GM19099 (cell line): ENCODE data around the gene UCK2.

Source experiments
- POLR2A ChIP-seq: IDR thresholded peaks from 3 replicates; pipeline ENCODE4 v1.6.1; 2011; ENCODE audit warnings: low read depth; ENCODE audit not compliant: insufficient read length; ENCODE audit errors: extremely low read depth

The UCK2 gene

DNA sequence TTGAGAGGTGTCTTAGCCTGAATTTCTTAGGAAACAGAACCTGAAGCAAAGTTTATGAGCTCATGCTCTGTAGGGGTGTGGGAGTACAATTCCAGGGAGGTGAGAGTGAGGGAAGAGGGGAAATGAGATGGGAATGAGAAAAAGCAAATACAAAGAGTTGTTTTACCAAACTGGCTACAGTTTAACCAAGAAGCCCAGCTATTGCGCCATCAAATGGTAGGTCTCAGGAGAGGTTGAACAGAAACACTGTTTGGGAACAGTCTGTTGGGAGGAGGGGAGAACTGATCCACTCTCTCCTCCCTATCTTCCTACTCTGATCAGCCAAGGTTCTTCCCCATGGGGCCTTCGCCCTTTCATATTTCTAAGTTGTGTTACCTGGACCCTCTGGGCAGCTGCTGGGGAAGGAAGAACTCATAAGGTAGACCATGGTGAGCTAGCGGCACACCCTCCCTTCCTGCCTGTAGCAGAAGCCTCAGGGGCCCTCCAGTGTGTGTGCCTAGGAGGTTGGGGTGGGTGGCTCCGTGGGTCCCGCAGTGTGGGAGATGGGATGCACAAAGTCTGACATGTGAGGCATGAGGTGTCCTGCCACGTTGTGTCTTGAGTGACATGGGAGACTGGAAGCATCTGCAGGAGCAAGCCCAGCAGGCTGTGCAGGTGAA is 120.5 kb downstream of the UCK2 start:
- no peak for TF ChIP-seq POLR2A

DNA sequence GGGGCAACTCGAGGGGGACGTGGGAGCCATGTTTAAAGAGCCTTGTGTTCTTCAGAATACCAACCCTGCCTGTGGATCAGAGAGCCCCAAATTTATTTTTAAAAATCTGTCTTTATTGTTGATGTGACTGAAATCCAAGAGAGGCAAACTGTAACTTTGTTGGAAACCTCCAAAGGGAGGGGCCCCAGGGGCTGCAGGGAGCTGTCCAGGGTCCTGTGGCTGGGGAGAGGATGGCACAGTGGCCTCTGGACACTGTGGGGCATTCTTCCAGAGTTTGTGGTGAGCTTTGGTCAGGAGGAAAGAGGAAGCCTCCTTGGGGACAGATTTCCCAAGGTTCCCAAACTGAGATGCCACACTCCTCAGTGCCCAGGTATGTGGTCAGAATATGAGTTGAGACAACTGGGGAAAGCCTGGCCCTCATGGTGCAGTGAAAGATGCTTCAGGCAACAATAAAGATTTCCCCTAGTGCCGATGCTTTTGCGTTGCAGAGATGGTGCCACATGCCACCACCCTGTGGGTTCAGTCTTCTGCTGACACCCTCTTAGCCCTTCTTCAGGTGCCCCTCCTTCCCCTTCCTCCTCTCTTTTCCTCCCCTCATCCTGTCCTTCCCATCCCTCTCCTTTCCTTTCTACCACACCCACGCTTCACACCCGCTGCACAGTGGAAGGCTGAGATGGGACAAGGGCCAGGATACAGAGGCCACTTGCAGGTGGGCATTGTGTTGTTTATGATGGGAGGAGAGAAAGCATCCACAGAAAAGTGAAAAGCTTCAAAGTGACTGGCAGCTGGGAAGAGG is 122.1 kb downstream of the UCK2 start:
- no peak for TF ChIP-seq POLR2A

DNA sequence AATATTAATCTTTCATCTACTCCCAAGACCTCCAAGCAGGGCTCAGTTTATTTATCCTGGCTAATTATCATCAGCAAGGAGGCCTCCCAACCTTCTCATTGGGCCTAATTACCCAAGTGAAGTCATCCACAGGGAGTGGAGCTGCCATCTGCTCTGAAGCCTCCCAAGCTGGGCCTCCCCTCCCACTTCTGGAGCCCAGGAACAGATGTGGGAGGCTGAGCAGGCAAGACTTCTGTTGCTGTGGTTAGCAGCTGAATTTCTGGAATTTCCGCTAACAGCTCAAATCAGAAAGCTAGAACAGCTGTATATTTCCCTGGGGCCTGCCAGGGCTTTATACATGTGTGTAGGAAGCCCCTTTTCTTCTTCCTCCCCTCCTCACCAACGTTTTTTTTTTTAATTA is 127.5 kb downstream of the UCK2 start:
- TF ChIP-seq POLR2A = no peak

DNA sequence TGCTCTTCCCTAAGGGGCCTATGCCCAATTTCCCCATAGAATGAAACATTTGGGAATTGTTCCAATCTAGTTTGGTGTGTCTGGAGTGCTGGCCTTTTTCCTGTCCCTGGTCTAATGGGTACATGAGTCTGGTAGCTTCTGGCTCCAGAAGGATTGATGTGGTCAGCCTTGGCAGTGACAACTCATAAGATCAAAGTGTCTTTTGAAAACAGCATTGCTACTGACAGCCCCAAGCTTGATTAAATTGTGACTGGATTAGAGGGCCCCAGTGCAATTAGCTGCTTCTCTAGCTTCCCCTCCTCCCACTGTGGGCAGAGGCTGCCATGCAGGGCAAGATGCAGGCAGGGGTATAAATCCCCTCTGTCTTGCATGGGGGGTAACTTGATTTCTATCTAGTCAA is 130.9 kb downstream of the UCK2 start:
- no peak for TF ChIP-seq POLR2A

DNA sequence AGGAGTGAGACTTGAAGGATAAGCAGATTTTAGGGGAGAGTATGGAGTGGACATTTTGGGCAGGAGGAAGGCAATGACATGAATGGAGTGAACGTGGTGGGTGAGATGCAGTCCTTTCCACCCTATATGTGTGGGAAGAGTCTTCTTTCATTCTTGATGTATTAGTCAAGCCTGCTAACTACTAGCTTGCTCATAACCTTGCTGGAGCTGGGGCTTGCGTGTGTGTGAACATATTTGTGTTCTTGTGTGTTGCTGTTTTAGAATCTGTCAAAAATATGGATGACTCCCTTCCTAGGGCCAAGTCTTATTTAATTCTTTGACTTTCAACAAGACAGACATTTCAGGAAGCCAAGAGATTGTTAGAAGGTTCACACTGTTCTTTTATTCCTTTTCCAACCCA is 132.7 kb downstream of the UCK2 start:
- TF ChIP-seq POLR2A = no peak

DNA sequence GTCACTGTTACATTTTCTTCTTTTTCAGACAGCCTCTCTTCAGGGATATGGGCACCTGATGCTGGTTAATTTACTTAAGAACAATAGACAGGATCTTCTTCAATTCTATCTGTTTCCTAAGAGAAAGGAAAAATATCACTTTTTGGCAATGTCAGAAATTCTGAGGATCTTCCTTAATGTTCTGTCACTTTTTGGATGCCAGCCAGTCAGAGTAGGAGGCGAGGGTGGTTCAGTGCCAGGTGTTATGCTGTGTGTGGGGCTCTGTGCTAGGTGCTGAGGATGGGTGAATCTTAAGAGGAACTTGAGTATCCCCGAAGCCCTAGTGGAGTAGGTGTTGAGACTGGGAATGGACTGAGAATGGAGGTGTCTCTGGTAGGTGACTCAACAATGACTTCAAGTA is 133.5 kb downstream of the UCK2 start:
- no peak for TF ChIP-seq POLR2A
